Sigmoid colon (tissue), 7 donors: Measurements from ENCODE around the gene YEATS4. TPM values are rescaled to one million over a fixed set of nuclear protein-coding genes. Genes with fewer than 3 reads are reported as not detected.

Experiments
- DNase-seq: peaks from one replicate; pipeline ENCODE4 v3.0.0-alpha.2; 2019
- H3K27ac ChIP-seq, 4 donors: fragments of 200-600 bp; sonication (generic); one replicate each; pipeline ENCODE4 v1.5.1; 2016 to 2019; ENCODE audit warnings: mild to moderate bottlenecking in 1 of 4
- H3K27me3 ChIP-seq, 3 donors: fragments of 200-600 bp; sonication (generic); one replicate each; pipeline ENCODE4 v1.5.1; 2019; ENCODE audit warnings: mild to moderate bottlenecking in 1 of 3
- H3K36me3 ChIP-seq, 4 donors: fragments of 200-600 bp; sonication (generic); one replicate each; pipeline ENCODE4 v1.5.1; 2016 to 2019
- H3K4me1 ChIP-seq, 4 donors: fragments of 200-600 bp; sonication (generic); one replicate each; pipeline ENCODE4 v1.5.1; 2017 to 2019
- H3K4me3 ChIP-seq, 4 donors: fragments of 200-600 bp; sonication (generic); one replicate each; pipeline ENCODE4 v1.5.1; 2017 to 2019; ENCODE audit warnings: mild to moderate bottlenecking in 2 of 4, moderate library complexity in 1 of 4
- H3K9me3 ChIP-seq, 4 donors: fragments of 200-600 bp in 3 of 4; sonication (generic) in 3 of 4; one replicate each; pipeline versions ENCODE4 v1.5.1 to v1.6.1; 2013 to 2019
- CTCF ChIP-seq, 4 experiments: fragments of 450-650 bp in 3 of 4; fragments of 200-600 bp in 1 of 4; IDR thresholded peaks; one replicate each; pipeline ENCODE4 v1.5.1; 2016 to 2019; ENCODE audit warnings: antibody characterized with exemption in 4 of 4, mild to moderate bottlenecking in 3 of 4, moderate library complexity in 2 of 4
- EP300 ChIP-seq, 4 donors: sonication (generic); formaldehyde crosslinking; IDR thresholded peaks; one replicate each; pipeline ENCODE4 v1.6.1; 2017; ENCODE audit warnings: antibody characterized with exemption in 4 of 4
- POLR2A ChIP-seq, 2 donors: fragments of 450-650 bp; IDR thresholded peaks; one replicate each; pipeline ENCODE4 v1.6.1; 2016; ENCODE audit warnings: antibody characterized with exemption in 2 of 2, mild to moderate bottlenecking in 2 of 2, moderate library complexity in 2 of 2
- POLR2AphosphoS5 ChIP-seq, 4 donors: sonication (generic); formaldehyde crosslinking; IDR thresholded peaks; one replicate each; pipeline ENCODE4 v1.6.1; 2017; ENCODE audit warnings: antibody characterized with exemption in 4 of 4
- WGBS, 2 donors: extraction: QIAGEN DNeasy Blood & Tissue Kit; methylation state at CpG; one replicate each; pipeline ENCODE4 v1.1.7; 2013; 5-methylcytosine and 5-hydroxymethylcytosine counted together
- intact Hi-C: fragments of 100-400 bp; cut with DNase I; formaldehyde crosslinking; loops from one replicate; pipeline ENCODE4 v1.15.1; 2023
- polyA plus RNA-seq, 3 donors: library from polyadenylated mRNA; stranded (reverse); fragments of 200-250 nt; gene quantifications; one replicate each; pipeline ENCODE4 v1.2.3, GENCODE V29; 2013
- total RNA-seq, 4 donors: library from RNA; depleted of rRNA; stranded (reverse); fragments of >200 nt; gene quantifications; one replicate each; pipeline ENCODE4 v1.1.0, GENCODE V29; 2016
- donor health status: healthy with polysubstance abuse.
- donor health status: Bipolar disorder and iron deficiency.
- donor health status: healthy.

Gene YEATS4
- total and polyA plus RNA-seq, 7 donors: 13.3 to 61.2 (median 19.8) TPM

- no peaks in the 10 kb centered on the region for H3K36me3 ChIP-seq
- 95 to 96% methylated on average over 1 of the region's 1 CpG for WGBS, 2 donors
- H3K9me3 ChIP-seq: no peaks in the 10 kb centered on the region
- intact Hi-C loops: no loop called here
- H3K4me3 ChIP-seq: no peak overlapping the region
- no peaks in the 10 kb centered on the region for H3K4me1 ChIP-seq
- TF ChIP-seq CTCF (IDR thresholded peaks at IDR 0.05): no peak
- TF ChIP-seq EP300 (IDR thresholded peaks at IDR 0.05): no peak
- no peak for TF ChIP-seq POLR2AphosphoS5 (IDR thresholded peaks at IDR 0.05)
- TF ChIP-seq POLR2A (IDR thresholded peaks at IDR 0.05): no peak
- no peak overlapping the region for H3K27ac ChIP-seq
- no peak for DNase-seq
- no peaks in the 10 kb centered on the region for H3K27me3 ChIP-seq
These were observed 8.8 kb upstream of the YEATS4 start for GRCh38 chr12:69350777-69351176.

GRCh38 chr12:69351462-69352236 lies 7.9 kb upstream of the YEATS4 start:
- 79 to 84% methylated on average over 2 of the region's 2 CpGs for WGBS, 2 donors
- intact Hi-C loops: no loop called here

GRCh38 chr12:69352904-69353303 lies 6.6 kb upstream of the YEATS4 start:
- whole genome bisulfite sequencing, 2 donors: 92 to 94% methylated on average over 5 of the region's 5 CpGs
- no peak overlapping the region for H3K4me3 ChIP-seq
- H3K27me3 ChIP-seq: no peaks in the 10 kb centered on the region
- TF ChIP-seq POLR2A (IDR thresholded peaks at IDR 0.05): no peak
- no peak for TF ChIP-seq EP300 (IDR thresholded peaks at IDR 0.05)
- TF ChIP-seq POLR2AphosphoS5 (IDR thresholded peaks at IDR 0.05): no peak
- TF ChIP-seq CTCF (IDR thresholded peaks at IDR 0.05): no peak
- no peaks in the 10 kb centered on the region for H3K9me3 ChIP-seq
- peaks cover 0 to 3% (median 0%) of the 10 kb centered on the region in 4 donors for H3K4me1 ChIP-seq
- no peak for DNase-seq
- H3K27ac ChIP-seq: no peak overlapping the region
- intact Hi-C loops: no loop called here
- no peaks in the 10 kb centered on the region for H3K36me3 ChIP-seq

More at GRCh38 chr12:69351462-69352236, 7.9 kb upstream of the YEATS4 start:
- H3K27me3 ChIP-seq: no peaks in the 10 kb centered on the region
- no peaks in the 10 kb centered on the region for H3K4me1 ChIP-seq
- H3K36me3 ChIP-seq: no peaks in the 10 kb centered on the region
- no peaks in the 10 kb centered on the region for H3K9me3 ChIP-seq
- TF ChIP-seq CTCF (IDR thresholded peaks at IDR 0.05): no peak
- TF ChIP-seq EP300 (IDR thresholded peaks at IDR 0.05): no peak
- TF ChIP-seq POLR2A (IDR thresholded peaks at IDR 0.05): no peak
- no peak for TF ChIP-seq POLR2AphosphoS5 (IDR thresholded peaks at IDR 0.05)
- no peak for DNase-seq
- no peak overlapping the region for H3K27ac ChIP-seq
- H3K4me3 ChIP-seq: no peak overlapping the region

GRCh38 chr12:69354172-69354555 lies 5.4 kb upstream of the YEATS4 start:
- Histone ChIP-seq H3K27me3 (no peaks in the 10 kb centered on the region), H3K27ac (no peak overlapping the region), H3K4me1 (peaks cover 0 to 9% (median 5%) of the 10 kb centered on the region in 4 donors), H3K9me3 (no peaks in the 10 kb centered on the region), H3K36me3 (no peaks in the 10 kb centered on the region), H3K4me3 (no peak overlapping the region)
- DNase-seq: no peak
- TF ChIP-seq CTCF (IDR thresholded peaks at IDR 0.05) (no peak), EP300 (IDR thresholded peaks at IDR 0.05) (no peak), POLR2A (IDR thresholded peaks at IDR 0.05) (no peak)
- WGBS, 2 donors: 91 to 94% methylated on average over 1 of the region's 1 CpG
- intact Hi-C loops: no loop called here
